GM12874 (cell line): ENCODE results near the gene SNAP91.

Experiments used
- TF ChIP-seq, protein P1 (sequence below): IDR thresholded peaks from 2 replicates; pipeline ENCODE4 v1.5.1; 2011; ENCODE audit warnings: low read depth, mild to moderate bottlenecking, control low read depth, low read length, moderate library complexity; ENCODE audit not compliant: insufficient read depth

SNAP91 gene

DNA sequence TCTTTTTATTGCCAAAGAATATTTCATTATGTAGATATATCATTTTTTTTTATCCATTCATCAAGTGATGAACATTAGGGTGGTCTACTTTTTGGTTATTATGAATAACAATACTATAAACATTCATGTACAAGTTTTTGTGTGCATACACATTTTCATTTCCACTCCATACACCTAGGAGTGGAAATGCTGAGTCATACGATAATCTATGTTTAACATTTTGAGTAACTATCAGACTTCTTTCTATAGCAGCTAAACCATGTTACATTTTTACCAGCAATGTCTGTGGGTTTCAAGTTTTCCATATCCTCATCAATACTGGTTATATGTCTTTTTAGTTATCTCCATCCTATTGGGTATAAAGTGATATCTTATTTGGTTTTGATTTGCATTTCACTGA lies 130.8 kb downstream of the SNAP91 start:
- TF ChIP-seq, protein P1, sequence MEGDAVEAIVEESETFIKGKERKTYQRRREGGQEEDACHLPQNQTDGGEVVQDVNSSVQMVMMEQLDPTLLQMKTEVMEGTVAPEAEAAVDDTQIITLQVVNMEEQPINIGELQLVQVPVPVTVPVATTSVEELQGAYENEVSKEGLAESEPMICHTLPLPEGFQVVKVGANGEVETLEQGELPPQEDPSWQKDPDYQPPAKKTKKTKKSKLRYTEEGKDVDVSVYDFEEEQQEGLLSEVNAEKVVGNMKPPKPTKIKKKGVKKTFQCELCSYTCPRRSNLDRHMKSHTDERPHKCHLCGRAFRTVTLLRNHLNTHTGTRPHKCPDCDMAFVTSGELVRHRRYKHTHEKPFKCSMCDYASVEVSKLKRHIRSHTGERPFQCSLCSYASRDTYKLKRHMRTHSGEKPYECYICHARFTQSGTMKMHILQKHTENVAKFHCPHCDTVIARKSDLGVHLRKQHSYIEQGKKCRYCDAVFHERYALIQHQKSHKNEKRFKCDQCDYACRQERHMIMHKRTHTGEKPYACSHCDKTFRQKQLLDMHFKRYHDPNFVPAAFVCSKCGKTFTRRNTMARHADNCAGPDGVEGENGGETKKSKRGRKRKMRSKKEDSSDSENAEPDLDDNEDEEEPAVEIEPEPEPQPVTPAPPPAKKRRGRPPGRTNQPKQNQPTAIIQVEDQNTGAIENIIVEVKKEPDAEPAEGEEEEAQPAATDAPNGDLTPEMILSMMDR, result no peak

DNA sequence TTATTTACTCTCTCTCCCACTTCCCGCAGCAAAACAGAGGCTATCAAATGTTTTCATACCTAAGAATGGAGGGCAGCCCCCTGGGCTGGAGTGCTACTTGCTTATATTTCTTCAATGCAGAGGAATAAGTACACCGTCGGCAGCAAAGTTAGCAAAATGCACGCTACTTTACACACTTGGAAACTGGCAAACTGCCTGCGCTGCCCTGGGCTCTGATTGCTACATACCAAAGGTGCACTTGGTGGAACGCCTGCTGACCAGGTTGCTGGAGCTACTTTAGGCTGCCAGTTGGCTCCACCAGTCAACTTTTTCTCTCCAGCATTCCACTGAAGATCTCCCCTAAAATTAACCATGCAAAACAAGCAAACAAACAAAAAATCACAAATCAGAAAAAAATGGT lies 134.1 kb downstream of the SNAP91 start:
- TF ChIP-seq, protein P1, result no peak

DNA sequence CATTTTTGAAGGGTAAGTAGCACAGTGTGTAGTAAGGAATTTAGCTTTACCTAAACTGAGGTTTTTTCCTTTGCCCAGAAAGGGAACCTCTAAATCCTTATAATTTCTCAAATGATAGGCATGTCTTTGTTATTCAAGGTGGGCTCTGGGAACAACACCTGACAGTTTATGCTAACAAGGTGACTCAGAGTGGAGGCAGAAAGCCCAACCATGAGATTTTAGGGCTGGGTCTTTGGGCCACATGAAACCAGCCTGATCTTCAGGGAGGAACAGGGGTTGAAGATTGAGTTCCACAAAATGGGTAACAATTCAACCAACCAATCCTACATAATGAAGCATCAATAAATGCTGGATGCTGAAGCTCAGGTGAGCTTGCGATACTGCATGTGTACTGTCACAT lies 149.9 kb downstream of the SNAP91 start:
- TF ChIP-seq, protein P1, result no peak

DNA sequence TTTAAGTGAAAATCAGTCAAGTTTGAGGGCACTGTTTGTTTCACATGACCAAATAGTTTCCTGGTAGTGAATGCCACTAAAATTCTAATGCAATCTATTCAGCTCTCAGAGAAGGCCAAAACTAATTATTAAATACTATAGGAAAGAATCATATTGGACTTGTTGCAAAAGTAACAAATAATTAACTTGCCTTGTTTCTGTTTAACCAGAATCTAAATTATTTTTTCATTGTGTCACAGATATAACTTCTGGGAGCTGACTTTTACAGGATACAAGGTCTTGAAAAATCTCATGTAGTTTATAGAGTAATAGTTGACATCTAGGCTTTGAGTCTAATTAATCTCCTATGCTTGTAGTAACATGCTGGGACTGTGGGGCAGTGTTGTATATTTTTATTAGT lies 152.0 kb downstream of the SNAP91 start:
- TF ChIP-seq, protein P1, result no peak

DNA sequence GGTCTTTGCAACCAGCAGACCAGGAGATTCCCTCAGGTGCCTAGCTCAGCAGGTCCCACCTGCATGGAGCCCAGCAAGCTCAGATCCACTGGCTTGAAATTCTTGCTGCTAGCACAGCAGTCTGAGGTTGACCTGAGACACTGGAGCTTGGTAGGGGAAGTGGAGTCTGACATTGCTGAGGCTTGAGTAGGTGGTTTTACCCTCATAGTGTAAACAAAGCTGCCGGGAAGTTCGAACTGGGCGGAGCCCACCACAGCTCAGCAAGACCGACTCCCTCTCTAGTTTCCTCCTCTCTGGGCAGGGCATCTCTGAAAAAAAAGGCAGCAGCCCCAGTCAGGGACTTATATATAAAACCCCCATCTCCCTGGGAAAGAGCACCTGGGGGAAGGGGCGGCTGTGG lies 162.3 kb downstream of the SNAP91 start:
- TF ChIP-seq, protein P1, result no peak

DNA sequence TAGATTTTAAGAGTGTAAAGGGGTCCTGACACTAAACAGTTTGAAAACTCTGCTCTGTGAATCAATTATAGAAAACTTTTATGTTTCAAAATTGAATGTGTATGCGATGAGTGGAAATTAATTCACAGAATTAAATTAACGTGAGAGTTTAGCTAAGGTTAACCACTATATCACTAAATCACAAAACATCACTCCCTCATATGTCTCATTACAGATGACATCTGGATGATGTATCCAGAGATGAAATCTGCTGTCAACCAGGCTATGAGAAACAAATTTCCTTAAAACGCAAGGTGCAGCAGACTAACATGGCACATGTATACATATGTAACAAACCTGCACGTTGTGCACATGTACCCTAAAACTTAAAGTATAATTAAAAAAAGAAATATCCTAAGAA lies 169.2 kb downstream of the SNAP91 start:
- TF ChIP-seq, protein P1, result no peak

DNA sequence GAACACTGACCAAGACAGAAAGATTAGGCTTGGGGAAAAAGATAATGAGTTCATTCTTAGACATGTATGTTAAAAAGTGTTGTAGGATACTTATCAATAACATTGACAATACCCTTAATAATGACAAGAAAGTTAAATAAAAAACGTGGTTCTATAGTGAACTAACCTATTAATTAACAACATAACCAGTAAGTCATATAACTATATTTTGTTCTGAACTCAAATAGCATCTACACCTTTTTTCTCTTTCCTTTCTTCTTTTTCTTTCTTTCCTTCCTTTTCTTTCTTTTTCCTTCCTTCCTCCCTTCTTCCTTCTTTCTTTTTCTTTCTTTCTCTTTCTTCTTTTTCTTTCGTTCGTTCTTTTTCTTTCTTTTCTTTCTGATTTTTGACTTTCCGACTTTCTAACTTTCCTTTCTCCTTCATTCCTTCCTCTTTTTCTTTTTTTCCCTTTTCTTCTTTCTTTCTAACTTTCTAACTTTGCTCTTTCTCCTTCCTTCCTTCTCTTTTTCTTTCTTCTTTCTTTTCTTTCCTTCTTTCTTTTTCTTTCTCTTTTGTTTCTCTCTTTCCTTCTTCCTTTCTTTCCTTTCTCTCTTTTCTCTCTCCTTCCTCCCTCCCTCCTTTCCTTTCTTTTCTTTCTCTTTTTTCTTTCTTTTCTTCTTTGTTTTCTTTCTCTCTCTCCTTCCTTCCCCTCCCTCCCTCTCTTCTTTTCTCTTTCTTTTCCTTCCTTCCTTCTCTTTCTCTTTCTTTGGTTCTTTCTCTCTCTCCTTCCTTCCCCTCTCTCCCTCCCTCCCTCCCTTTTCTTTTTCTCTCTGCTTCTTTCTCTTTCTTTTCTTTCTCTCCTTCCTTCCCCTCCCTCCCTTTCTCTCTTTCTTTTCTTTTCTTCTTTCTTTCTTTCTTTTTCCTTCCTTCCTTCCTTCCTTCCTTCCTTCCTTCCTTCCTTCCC lies 172.0 kb downstream of the SNAP91 start:
- TF ChIP-seq, protein P1, result no peak
